Mesenchymal stem cell (in vitro differentiated cells and primary cell): Measurements from ENCODE around the gene HDAC7.
"Not testable (repeated sequence)": the region's sequence is repeated elsewhere in the genome, so short reads cannot be mapped to it uniquely, and the experiment has no call there.

Experiments
- DNase-seq: peaks from one replicate; pipeline ENCODE4 v3.0.0-alpha.2; 2013
- H2AFZ ChIP-seq: one replicate; pipeline ENCODE4 v1.6.1; 2013; ENCODE audit warnings: low read depth, mild to moderate bottlenecking, control low read depth, inconsistent platforms, low read length, moderate library complexity
- H2AK5ac ChIP-seq: 2 replicates; pipeline ENCODE4 v1.6.1; 2013; ENCODE audit warnings: low read length, moderate library complexity, mild to moderate bottlenecking, inconsistent platforms; ENCODE audit not compliant: severe bottlenecking
- H2BK120ac ChIP-seq: one replicate; pipeline ENCODE4 v1.6.1; 2013; ENCODE audit warnings: low read depth, mild to moderate bottlenecking, inconsistent platforms, low read length, moderate library complexity
- H2BK12ac ChIP-seq, 2 experiments: one replicate each; pipeline ENCODE4 v1.6.1; 2013; ENCODE audit warnings: inconsistent platforms in 2 of 2, low read length in 2 of 2, mild to moderate bottlenecking in 2 of 2, moderate library complexity in 2 of 2, control low read depth in 1 of 2
- H2BK15ac ChIP-seq: one replicate; pipeline ENCODE4 v1.6.1; 2013; ENCODE audit warnings: mild to moderate bottlenecking, low read depth, inconsistent platforms; ENCODE audit not compliant: poor library complexity, severe bottlenecking
- H2BK5ac ChIP-seq: 2 replicates; pipeline ENCODE4 v1.6.1; 2013; ENCODE audit warnings: low read depth, mild to moderate bottlenecking, low read length, control low read depth, inconsistent platforms; ENCODE audit not compliant: poor library complexity, severe bottlenecking
- H3K14ac ChIP-seq, 2 experiments: one replicate each; pipeline ENCODE4 v1.6.1; 2013; ENCODE audit warnings: inconsistent platforms in 2 of 2, low read length in 2 of 2, control low read depth in 1 of 2, mild to moderate bottlenecking in 1 of 2, moderate library complexity in 1 of 2
- H3K18ac ChIP-seq, 2 experiments: one replicate each; pipeline ENCODE4 v1.6.1; 2013; ENCODE audit warnings: inconsistent platforms in 2 of 2, low read length in 2 of 2, control low read depth in 1 of 2, low read depth in 1 of 2, mild to moderate bottlenecking in 1 of 2
- H3K23ac ChIP-seq, 2 experiments: one replicate each; pipeline ENCODE4 v1.6.1; 2013; ENCODE audit warnings: inconsistent platforms in 2 of 2, low read length in 2 of 2, mild to moderate bottlenecking in 2 of 2, moderate library complexity in 2 of 2, control low read depth in 1 of 2
- H3K27ac ChIP-seq: 2 replicates; pipeline ENCODE4 v1.5.1; 2013; ENCODE audit warnings: mild to moderate bottlenecking, moderate library complexity, low read length, control low read depth, inconsistent platforms; ENCODE audit not compliant: poor library complexity, severe bottlenecking
- H3K27me3 ChIP-seq, 2 experiments: 2 replicates each; pipeline versions ENCODE4 v1.6.1 to v1.7.0; 2013; ENCODE audit warnings: low read length in 2 of 2, mild to moderate bottlenecking in 2 of 2, moderate library complexity in 2 of 2, control low read depth in 1 of 2, inconsistent platforms in 1 of 2; ENCODE audit not compliant: control insufficient read depth in 1 of 2, insufficient read depth in 1 of 2
- H3K36me3 ChIP-seq, 2 experiments: 2 replicates each; pipeline versions ENCODE4 v1.6.1 to v1.7.0; 2013; ENCODE audit warnings: low read length in 2 of 2, control low read depth in 1 of 2, inconsistent platforms in 1 of 2, low read depth in 1 of 2, mild to moderate bottlenecking in 1 of 2; ENCODE audit not compliant: insufficient read depth in 2 of 2, control insufficient read depth in 1 of 2
- H3K4ac ChIP-seq, 2 experiments: one replicate each; pipeline ENCODE4 v1.6.1; 2013; ENCODE audit warnings: inconsistent platforms in 2 of 2, low read length in 2 of 2, mild to moderate bottlenecking in 2 of 2, moderate library complexity in 2 of 2, control low read depth in 1 of 2, low read depth in 1 of 2
- H3K4me1 ChIP-seq: 2 replicates; pipeline ENCODE4 v1.6.1; 2013; ENCODE audit warnings: low read depth, low read length, control low read depth; ENCODE audit not compliant: control insufficient read depth, insufficient read depth
- H3K4me2 ChIP-seq: 2 replicates; pipeline ENCODE4 v1.6.1; 2013; ENCODE audit warnings: low read length, mild to moderate bottlenecking, inconsistent platforms; ENCODE audit not compliant: poor library complexity, severe bottlenecking
- H3K4me3 ChIP-seq, 2 experiments: 2 replicates each; pipeline versions ENCODE4 v1.5.1 to v1.7.0; 2013; ENCODE audit warnings: low read length in 2 of 2, mild to moderate bottlenecking in 2 of 2, control low read depth in 1 of 2, low read depth in 1 of 2; ENCODE audit not compliant: insufficient read depth in 1 of 2
- H3K79me1 ChIP-seq: replicated peaks from 2 replicates; pipeline ENCODE4 v1.6.1; 2013; ENCODE audit warnings: mild to moderate bottlenecking, control low read depth, low read length, inconsistent platforms; ENCODE audit not compliant: poor library complexity, severe bottlenecking
- H3K9ac ChIP-seq: 2 replicates; pipeline ENCODE4 v1.7.0; 2013; ENCODE audit warnings: mild to moderate bottlenecking, low read length, moderate library complexity
- H3K9me3 ChIP-seq: 2 replicates; pipeline ENCODE4 v1.7.0; 2013; ENCODE audit warnings: mild to moderate bottlenecking, low read length; ENCODE audit not compliant: control insufficient read depth
- H4K8ac ChIP-seq: one replicate; pipeline ENCODE4 v1.6.1; 2013; ENCODE audit warnings: inconsistent platforms, mild to moderate bottlenecking, low read length, moderate library complexity
- H4K91ac ChIP-seq: one replicate; pipeline ENCODE4 v1.6.1; 2013; ENCODE audit warnings: mild to moderate bottlenecking, low read length, inconsistent platforms
- WGBS: methylation state at CpG from one replicate; pipeline ENCODE4 v1.1.7; 2013; ENCODE audit warnings: mixed read lengths; 5-methylcytosine and 5-hydroxymethylcytosine counted together

Gene HDAC7

GRCh38 chr12:47816403-47817271, 3.1 kb downstream of the HDAC7 start:
- Histone ChIP-seq H3K9ac (peak overlapping the region; percentile 94), H3K27ac (peak overlapping the region; percentile 89), H2AK5ac (peak overlapping the region; percentile 16), H3K14ac (peak overlapping the region in 1 of 2 experiments; percentile 35), H4K91ac (peak overlapping the region; percentile 76), H2BK12ac (peak overlapping the region; percentile 4 to 82), H3K4me1 (peaks cover 60% of the 10 kb centered on the region), H2BK5ac (peak overlapping the region; percentile 54), H3K79me1 (no peaks in the 10 kb centered on the region), H3K9me3 (no peaks in the 10 kb centered on the region), H2AFZ (no peak overlapping the region), H3K4me2 (peak overlapping the region; percentile 62), H3K27me3 (no peaks in the 10 kb centered on the region), H3K18ac (peak overlapping the region; percentile 40 to 86), H2BK120ac (peak overlapping the region; percentile 9), H3K4me3 (peak overlapping the region in 1 of 2 experiments; percentile 93), H2BK15ac (peak overlapping the region; percentile 39), H3K4ac (peak overlapping the region; percentile 28 to 74), H3K36me3 (peaks cover 12 to 22% of the 10 kb centered on the region in 2 experiments), H4K8ac (peak overlapping the region; percentile 41), H3K23ac (peak overlapping the region in 1 of 2 experiments; percentile 2)
- 58% methylated on average over 8 of the region's 12 CpGs for WGBS
- DNase-seq = no peak

- 100% methylated on average over 5 of the region's 5 CpGs for WGBS
Observed at GRCh38 chr12:47815447-47815846, 4.3 kb downstream of the HDAC7 start.

GRCh38 chr12:47814539-47815170, 5.0 kb downstream of the HDAC7 start:
- no peak overlapping the region for H2BK5ac ChIP-seq
- no peak overlapping the region for H2BK120ac ChIP-seq
- no peaks in the 10 kb centered on the region for H3K27me3 ChIP-seq
- H3K9me3 ChIP-seq = no peaks in the 10 kb centered on the region
- no peak overlapping the region for H4K91ac ChIP-seq
- H4K8ac ChIP-seq = no peak overlapping the region
- peak overlapping the region; percentile 85 for H3K9ac ChIP-seq
- H2BK12ac ChIP-seq = peak overlapping the region in 1 of 2 experiments; percentile 27
- H3K27ac ChIP-seq = peak overlapping the region; percentile 93
- H3K4me2 ChIP-seq = no peak overlapping the region
- no peak overlapping the region for H3K4ac ChIP-seq
- peak overlapping the region in 1 of 2 experiments; percentile 35 for H3K14ac ChIP-seq
- 96% methylated on average over 3 of the region's 3 CpGs for WGBS
- no peak overlapping the region for H3K23ac ChIP-seq
- H3K79me1 ChIP-seq = no peaks in the 10 kb centered on the region
- H3K36me3 ChIP-seq = peaks cover 12 to 25% of the 10 kb centered on the region in 2 experiments
- H2AK5ac ChIP-seq = peak overlapping the region; percentile 96
- H2BK15ac ChIP-seq = no peak overlapping the region
- H3K18ac ChIP-seq = peak overlapping the region in 1 of 2 experiments; percentile 89
- peaks cover 66% of the 10 kb centered on the region for H3K4me1 ChIP-seq
- no peak overlapping the region for H2AFZ ChIP-seq
- DNase-seq = no peak
- peak overlapping the region in 1 of 2 experiments; percentile 74 for H3K4me3 ChIP-seq

More at GRCh38 chr12:47815447-47815846, 4.3 kb downstream of the HDAC7 start:
- H3K36me3 ChIP-seq = peaks cover 12 to 22% of the 10 kb centered on the region in 2 experiments
- H4K8ac ChIP-seq, H3K4ac ChIP-seq, H2BK15ac ChIP-seq, H3K14ac ChIP-seq, H3K79me1 ChIP-seq, H2BK5ac ChIP-seq, H2AK5ac ChIP-seq, H3K18ac ChIP-seq, H3K27ac ChIP-seq, H2BK12ac ChIP-seq, H3K27me3 ChIP-seq, H4K91ac ChIP-seq, H3K9me3 ChIP-seq, H2BK120ac ChIP-seq, H3K4me2 ChIP-seq, H3K23ac ChIP-seq, H2AFZ ChIP-seq, DNase-seq: not testable (repeated sequence)
- H3K9ac ChIP-seq = peak overlapping the region; percentile 85
- peak overlapping the region in 1 of 2 experiments; percentile 74 for H3K4me3 ChIP-seq
- peaks cover 59% of the 10 kb centered on the region for H3K4me1 ChIP-seq
